Measurements from ENCODE around the gene PI4K2B. TPM values are rescaled to one million over a fixed set of nuclear protein-coding genes. Genes with fewer than 3 reads are reported as not detected.

Gene PI4K2B
- total and polyA plus RNA-seq, 2 of the 13 experiments (the other 11 are each of a cell fraction or from before 2014, with no cell fraction given) = 6.9 to 25.8 TPM

GRCh38 chr4:25290490-25291067 lies 56.7 kb downstream of the PI4K2B start (continued):
- TF ChIP-seq TBX2 (CRISPR knock-in tag; IDR thresholded peaks at IDR 0.05; ENCODE audit: borderline replicate concordance) (no peak), NFIB (CRISPR knock-in tag; IDR thresholded peaks at IDR 0.05; ENCODE audit: borderline replicate concordance) (no peak), TAF1 (CRISPR knock-in tag; IDR thresholded peaks at IDR 0.05) (peak; percentile 11; the same call in 1 of the 2 replicates), ZNF274 (CRISPR knock-in tag; IDR thresholded peaks at IDR 0.05) (no peak), BHLHE40 (IDR thresholded peaks at IDR 0.05; ENCODE audit: low read length) (no peak), GATAD2A (CRISPR knock-in tag; IDR thresholded peaks at IDR 0.05) (no peak), ZNF121 (CRISPR knock-in tag; IDR thresholded peaks at IDR 0.05) (0 out of 2 replicates have a peak, but pooled peaks have one; percentile 22), ZBTB49 (CRISPR knock-in tag; IDR thresholded peaks at IDR 0.05; ENCODE audit: borderline replicate concordance) (no peak), ZNF646 (CRISPR knock-in tag; IDR thresholded peaks at IDR 0.05) (no peak), NR1H2 (CRISPR knock-in tag; IDR thresholded peaks at IDR 0.05; ENCODE audit: borderline replicate concordance, low read depth) (no peak), GPBP1L1 (CRISPR knock-in tag; IDR thresholded peaks at IDR 0.05) (no peak)

Data from HepG2 (cell line).